Activated naive CD8-positive, alpha-beta T cell treated with anti-CD3 and anti-CD28 coated beads, Interleukin-2, amount 10 ng/mL, durations not matched to agents 7 days and 5 days (primary cell): ENCODE measurements around the gene MCRIP1. TPM values are rescaled to one million over a fixed set of nuclear protein-coding genes. Genes with fewer than 3 reads are reported as not detected.

ENCODE experiments used
- ATAC-seq: fragments of 150-1000 bp; cut with Tn5 transposase; one replicate; pipeline ENCODE4 v1.10.0; 2021; ENCODE audit warnings: low read depth, moderate library complexity
- POLR2A ChIA-PET: fragments of 350-600 bp; sonication (Branson Sonifier 250); formaldehyde crosslinking; loops from one replicate; lab custom pipeline; 2021; ENCODE audit warnings: antibody characterized with exemption; lab: Charles Lee
- DNase-seq: peaks from one replicate; pipeline ENCODE4 v3.0.0; 2021
- H3K27ac Mint-ChIP-seq: one replicate; pipeline ENCODE4 v1.8.0; 2022; ENCODE audit warnings: mild to moderate bottlenecking, mixed read lengths
- H3K27me3 Mint-ChIP-seq: one replicate; pipeline ENCODE4 v1.8.0; 2022; ENCODE audit warnings: mild to moderate bottlenecking, moderate library complexity, mixed read lengths
- H3K36me3 Mint-ChIP-seq: one replicate; pipeline ENCODE4 v1.8.0; 2021; ENCODE audit warnings: mild to moderate bottlenecking, mixed read lengths
- H3K4me1 Mint-ChIP-seq: one replicate; pipeline ENCODE4 v1.8.0; 2021; ENCODE audit warnings: mixed read lengths
- H3K4me3 Mint-ChIP-seq: one replicate; pipeline ENCODE4 v1.8.0; 2022; ENCODE audit warnings: mild to moderate bottlenecking, moderate library complexity, mixed read lengths
- H3K9me3 Mint-ChIP-seq: one replicate; pipeline ENCODE4 v1.8.0; 2021; ENCODE audit warnings: mixed read lengths
- total RNA-seq, 2 experiments: library from RNA; stranded (reverse); gene quantifications; one replicate each; pipeline ENCODE4 v1.2.3, GENCODE V29; 2021

Gene MCRIP1
- total RNA-seq, 2 experiments from 2014 or later: 56.5 to 58.3 TPM

- H3K4me1 Mint-ChIP-seq: peaks cover 28% of the 10 kb centered on the region
- peaks cover 16% of the 10 kb centered on the region for H3K36me3 Mint-ChIP-seq
- peak overlapping the region; percentile 71 for H3K27ac Mint-ChIP-seq
- no peaks in the 10 kb centered on the region for H3K27me3 Mint-ChIP-seq
- no peaks in the 10 kb centered on the region for H3K9me3 Mint-ChIP-seq
- POLR2A ChIA-PET: interaction anchor here (0.6 to 1.7 kb wide), 4 partner anchors 13 to 184 kb away, joined by 5 to 8 read pairs (median 6); partner anchors contain the start of genes ARL16 and HGS
- DNase-seq (peak; percentile 54), ATAC-seq (no peak)
- peak overlapping the region; percentile 15 for H3K4me3 Mint-ChIP-seq
Observed at GRCh38 chr17:81867170-81867990, 34.3 kb upstream of the MCRIP1 start.

GRCh38 chr17:81866440-81867169 is 33.5 kb upstream of the MCRIP1 start:
- Mint-ChIP-seq H3K4me1 (peaks cover 27% of the 10 kb centered on the region), H3K36me3 (peaks cover 18% of the 10 kb centered on the region), H3K27me3 (no peaks in the 10 kb centered on the region), H3K27ac (peak overlapping the region; percentile 71), H3K9me3 (no peaks in the 10 kb centered on the region), H3K4me3 (peak overlapping the region; percentile 15)
- POLR2A ChIA-PET: interaction anchor here (0.6 to 1.7 kb wide), 5 partner anchors 13 to 183 kb away, joined by 3 to 8 read pairs (median 6); partner anchors contain the start of genes ARL16 and HGS
- no peak for DNase-seq
- no peak for ATAC-seq

- DNase-seq: no peak
- peak overlapping the region; percentile 4 for H3K4me3 Mint-ChIP-seq
Observed at GRCh38 chr17:81865733-81866439, 32.8 kb upstream of the MCRIP1 start.

GRCh38 chr17:81865358-81865732 is 32.3 kb upstream of the MCRIP1 start:
- no peaks in the 10 kb centered on the region for H3K9me3 Mint-ChIP-seq
- peak overlapping the region; percentile 4 for H3K4me3 Mint-ChIP-seq
- ATAC-seq (no peak), DNase-seq (no peak)
- peak overlapping the region; percentile 71 for H3K27ac Mint-ChIP-seq
- peaks cover 18% of the 10 kb centered on the region for H3K36me3 Mint-ChIP-seq
- peaks cover 27% of the 10 kb centered on the region for H3K4me1 Mint-ChIP-seq
- H3K27me3 Mint-ChIP-seq: no peaks in the 10 kb centered on the region
- POLR2A ChIA-PET: interaction anchor here (1.0 to 1.6 kb wide), 2 partner anchors 15 to 153 kb away, joined by 3 to 5 read pairs; no protein-coding TSS in a partner anchor

More at GRCh38 chr17:81865733-81866439, 32.8 kb upstream of the MCRIP1 start:
- ATAC-seq: no peak
- no peaks in the 10 kb centered on the region for H3K9me3 Mint-ChIP-seq
- H3K36me3 Mint-ChIP-seq: peaks cover 18% of the 10 kb centered on the region
- H3K27ac Mint-ChIP-seq: peak overlapping the region; percentile 71
- H3K4me1 Mint-ChIP-seq: peaks cover 27% of the 10 kb centered on the region
- H3K27me3 Mint-ChIP-seq: no peaks in the 10 kb centered on the region
- POLR2A ChIA-PET: interaction anchor here (1.0 to 1.7 kb wide), 3 partner anchors 14 to 153 kb away, joined by 3 to 6 read pairs (median 5); no protein-coding TSS in a partner anchor

GRCh38 chr17:81863833-81864768 is 31.0 kb upstream of the MCRIP1 start:
- no peak for ATAC-seq
- Mint-ChIP-seq H3K36me3 (peaks cover 16% of the 10 kb centered on the region), H3K27ac (peak overlapping the region; percentile 89), H3K27me3 (no peaks in the 10 kb centered on the region), H3K4me1 (peaks cover 28% of the 10 kb centered on the region), H3K9me3 (no peaks in the 10 kb centered on the region), H3K4me3 (no peak overlapping the region)
- POLR2A ChIA-PET: interaction anchor here (0.8 kb wide), 1 partner anchor 8 kb away, joined by 4 read pairs; no protein-coding TSS in a partner anchor
- no peak for DNase-seq

GRCh38 chr17:81863123-81863675 is 30.1 kb upstream of the MCRIP1 start:
- DNase-seq (no peak), ATAC-seq (no peak)
- no peaks in the 10 kb centered on the region for H3K27me3 Mint-ChIP-seq
- POLR2A ChIA-PET: interaction anchor here (0.8 kb wide), 1 partner anchor 9 kb away, joined by 4 read pairs; no protein-coding TSS in a partner anchor
- peak overlapping the region; percentile 89 for H3K27ac Mint-ChIP-seq
- peak overlapping the region; percentile 85 for H3K4me3 Mint-ChIP-seq
- no peaks in the 10 kb centered on the region for H3K9me3 Mint-ChIP-seq
- peaks cover 30% of the 10 kb centered on the region for H3K4me1 Mint-ChIP-seq
- H3K36me3 Mint-ChIP-seq: peaks cover 18% of the 10 kb centered on the region

- ATAC-seq: peak; percentile 91
- H3K9me3 Mint-ChIP-seq: no peaks in the 10 kb centered on the region
- peak overlapping the region; percentile 90 for H3K27ac Mint-ChIP-seq
- H3K4me3 Mint-ChIP-seq: peak overlapping the region; percentile 87
- peak; percentile 100 for DNase-seq
- peaks cover 29% of the 10 kb centered on the region for H3K4me1 Mint-ChIP-seq
- H3K36me3 Mint-ChIP-seq: peaks cover 26% of the 10 kb centered on the region
- no peaks in the 10 kb centered on the region for H3K27me3 Mint-ChIP-seq
- POLR2A ChIA-PET: interaction anchor here (0.5 to 2.5 kb wide), 11 partner anchors 9 to 178 kb away, joined by 3 to 29 read pairs (median 3); partner anchors contain the start of genes ARHGDIA, ARL16, DCXR and HGS
Observed at GRCh38 chr17:81860756-81861568, 27.9 kb upstream of the MCRIP1 start.

- DNase-seq (peak; percentile 94), ATAC-seq (no peak)
- peak within 1 kb of the TSS; percentile 93 for H3K4me3 Mint-ChIP-seq
- no peaks in the 10 kb centered on the region for H3K9me3 Mint-ChIP-seq
- no peaks in the 10 kb centered on the region for H3K27me3 Mint-ChIP-seq
- peak within 1 kb of the TSS; percentile 90 for H3K27ac Mint-ChIP-seq
- peaks cover 25% of the 10 kb centered on the region for H3K36me3 Mint-ChIP-seq
- POLR2A ChIA-PET: interaction anchor here (0.5 to 2.5 kb wide), 15 partner anchors 10 to 347 kb away, joined by 3 to 29 read pairs (median 4); partner anchors contain the start of genes ALYREF, ANAPC11, ARHGDIA and ARL16
- peaks cover 29% of the 10 kb centered on the region for H3K4me1 Mint-ChIP-seq
Observed at GRCh38 chr17:81859906-81860755, 27.0 kb upstream of the MCRIP1 start, which contains the start of gene P4HB. TSS of gene P4HB (minus strand) at chr17:81860535. CDS start at chr17:81860471, 64 bp downstream.

- no peak for ATAC-seq
- Mint-ChIP-seq H3K27me3 (no peaks in the 10 kb centered on the region), H3K36me3 (peaks cover 25% of the 10 kb centered on the region), H3K9me3 (no peaks in the 10 kb centered on the region), H3K27ac (peak overlapping the region; percentile 88), H3K4me3 (peak overlapping the region; percentile 93), H3K4me1 (peaks cover 29% of the 10 kb centered on the region)
- POLR2A ChIA-PET: interaction anchor here (0.5 to 2.2 kb wide), 7 partner anchors 11 to 346 kb away, joined by 3 to 11 read pairs (median 4); partner anchors contain the start of genes ALYREF, ANAPC11, ARHGDIA and ARL16
- no peak for DNase-seq
Observed at GRCh38 chr17:81858967-81859905, 26.1 kb upstream of the MCRIP1 start.
